K562 (cell line): Measurements from ENCODE around the gene PTPN1. TPM values are rescaled to one million over a fixed set of nuclear protein-coding genes. Genes with fewer than 3 reads are reported as not detected.

ENCODE experiments used
- ATAC-seq: fragments of 200-7000 bp; cut with Tn5 transposase; 3 replicates; pipeline ENCODE4 v1.9.1; 2020; ENCODE audit warnings: moderate library complexity
- BruUV-seq: library from RNA; stranded (reverse); fragments of 400-500 nt; replicated peaks from 2 replicates; lab custom pipeline; 2021; lab: Mats Ljungman, UMichigan
- CTCF ChIA-PET: fragments of 300-600 bp; formaldehyde crosslinking; extraction: SDS; loops from one replicate; lab custom pipeline; 2021; ENCODE audit warnings: low intra/inter-chr PET ratio; lab: Yijun Ruan, JAX
- POLR2A ChIA-PET: fragments of 300-600, 350-650 bp; sonication (Branson Sonifier 250); formaldehyde crosslinking; extraction: SDS; loops from one replicate; lab custom pipeline; 2021; ENCODE audit warnings: antibody characterized with exemption, inconsistent platforms; lab: Yijun Ruan, JAX
- DNase-seq, 4 experiments: peaks; one replicate each; pipeline versions ENCODE4 v3.0.0 to v3.0.0-alpha.2; 2011 to 2018; ENCODE audit warnings: low spot score in 3 of 4, mixed read lengths in 3 of 4; ENCODE audit errors: extremely low read depth in 1 of 4
- FAIRE-seq: peaks from 2 replicates; lab custom pipeline; 2011; peaks lifted over from hg19 to GRCh38; lab: Jason Lieb, UNC
- H2AFZ ChIP-seq: 2 replicates; pipeline ENCODE4 v1.6.0; 2011; ENCODE audit warnings: low read depth, low read length, control low read depth, inconsistent platforms
- H3K27ac ChIP-seq: fragments of 200-600 bp; 3 replicates; pipeline ENCODE4 v1.8.0; 2011; ENCODE audit warnings: low read depth, mild to moderate bottlenecking, control low read depth, inconsistent platforms, low read length, moderate library complexity, mixed read lengths; ENCODE audit errors: extremely low read depth
- H3K27me3 ChIP-seq, 2 experiments: fragments of 300-600 bp in 1 of 2; 2 replicates in 1 of 2; 3 replicates in 1 of 2; pipeline versions ENCODE4 v1.6.0 to v1.8.0; 2011; ENCODE audit warnings: inconsistent platforms in 2 of 2, low read length in 2 of 2, mild to moderate bottlenecking in 1 of 2, mixed read lengths in 1 of 2, moderate library complexity in 1 of 2; ENCODE audit not compliant: control insufficient read depth in 2 of 2, insufficient read depth in 2 of 2
- H3K36me3 ChIP-seq: fragments of 300-600 bp; 3 replicates; pipeline ENCODE4 v1.8.0; 2011; ENCODE audit warnings: mild to moderate bottlenecking, low read length, inconsistent platforms; ENCODE audit not compliant: control insufficient read depth, insufficient read depth
- H3K4me1 ChIP-seq, 2 experiments: fragments of 200-600 bp in 1 of 2; replicated peaks in 1 of 2; 2 replicates in 1 of 2; 3 replicates in 1 of 2; pipeline versions ENCODE4 v1.5.1 to v1.8.0; 2011; ENCODE audit warnings: inconsistent platforms in 2 of 2, low read length in 2 of 2, mild to moderate bottlenecking in 1 of 2, mixed read lengths in 1 of 2, moderate library complexity in 1 of 2; ENCODE audit not compliant: control insufficient read depth in 2 of 2, insufficient read depth in 2 of 2
- H3K4me2 ChIP-seq: 2 replicates; pipeline ENCODE4 v1.6.1; 2011; ENCODE audit warnings: low read length, control low read depth, inconsistent platforms, mixed read lengths; ENCODE audit not compliant: insufficient read depth
- H3K4me3 ChIP-seq: fragments of 200-600 bp; sonication (generic), shearing (Covaris generic); 2 replicates; pipeline ENCODE4 v1.5.1; 2016; ENCODE audit warnings: control low read depth, inconsistent platforms
- H3K79me2 ChIP-seq: fragments of 200-600 bp; 3 replicates; pipeline ENCODE4 v1.8.0; 2011; ENCODE audit warnings: low read length, inconsistent platforms; ENCODE audit not compliant: control insufficient read depth, insufficient read depth
- H3K9ac ChIP-seq, 2 experiments: 2 replicates each; pipeline versions ENCODE4 v1.6.0 to v1.6.1; 2011; ENCODE audit warnings: low read depth in 2 of 2, low read length in 2 of 2, control low read depth in 1 of 2, inconsistent platforms in 1 of 2, mild to moderate bottlenecking in 1 of 2, mixed read lengths in 1 of 2; ENCODE audit not compliant: insufficient read depth in 1 of 2
- H3K9me1 ChIP-seq: one replicate; pipeline ENCODE4 v1.6.0; 2011; ENCODE audit warnings: inconsistent platforms, mild to moderate bottlenecking, low read length, moderate library complexity; ENCODE audit not compliant: control insufficient read depth, insufficient read depth
- H3K9me3 ChIP-seq: replicated peaks from 2 replicates; pipeline ENCODE4 v1.5.1; 2011; ENCODE audit warnings: low read depth, low read length, inconsistent platforms; ENCODE audit not compliant: control insufficient read depth, insufficient read depth
- H4K20me1 ChIP-seq: replicated peaks from 2 replicates; pipeline ENCODE4 v1.6.1; 2011; ENCODE audit warnings: low read length, inconsistent platforms, mixed read lengths; ENCODE audit not compliant: control insufficient read depth, insufficient read depth
- CBX1 ChIP-seq: sonication (generic); IDR thresholded peaks from 2 replicates; pipeline ENCODE4 v1.6.1; 2016; ENCODE audit warnings: antibody characterized with exemption, low read depth, mild to moderate bottlenecking
- DLX4 ChIP-seq: fragments of 250-450 bp; sonication (Bioruptor Pico); IDR thresholded peaks from 2 replicates; pipeline ENCODE4 v1.6.1; 2021; ENCODE audit warnings: mild to moderate bottlenecking
- FOSL1 ChIP-seq: fragments of 200-800 bp; sonication (Bioruptor generic); conservative IDR thresholded peaks from 2 replicates; pipeline ENCODE4 v1.6.1; 2016; ENCODE audit warnings: missing genetic modification characterization, missing compliant biosample characterization
- FOXJ2 ChIP-seq: fragments of 200-800 bp; sonication (Bioruptor generic); IDR thresholded peaks from 2 replicates; pipeline ENCODE4 v1.6.1; 2016; ENCODE audit warnings: missing genetic modification characterization, missing compliant biosample characterization
- FOXM1 ChIP-seq, 2 experiments: fragments of 450-650 bp in 1 of 2; sonication (generic) in 1 of 2; formaldehyde crosslinking in 1 of 2; IDR thresholded peaks; 2 replicates each; pipeline versions ENCODE4 v1.6.1 to v1.9.0; 2017 to 2022; ENCODE audit warnings: low read depth in 2 of 2, mild to moderate bottlenecking in 2 of 2, missing genetic modification reagents in 1 of 2, moderate library complexity in 1 of 2
- FOXP4 ChIP-seq: sonication (generic); formaldehyde crosslinking; IDR thresholded peaks from 2 replicates; pipeline ENCODE4 v1.8.0; 2022; ENCODE audit warnings: mild to moderate bottlenecking, missing genetic modification reagents, borderline replicate concordance
- GTF2B ChIP-seq: IDR thresholded peaks from 2 replicates; pipeline ENCODE4 v1.6.1; 2011; ENCODE audit not compliant: insufficient read length; ENCODE audit errors: extremely low read depth
- MCM5 ChIP-seq: fragments of 450-650 bp; IDR thresholded peaks from 2 replicates; pipeline ENCODE4 v1.6.1; 2016; ENCODE audit warnings: low read depth
- NBN ChIP-seq: fragments of 450-650 bp; IDR thresholded peaks from 2 replicates; pipeline ENCODE4 v1.6.1; 2016; ENCODE audit warnings: low read depth, mild to moderate bottlenecking
- TEAD4 ChIP-seq, 2 experiments: sonication (generic) in 1 of 2; formaldehyde crosslinking in 1 of 2; IDR thresholded peaks; 2 replicates each; pipeline versions ENCODE4 v1.6.1 to v1.8.0; 2012 to 2022; ENCODE audit warnings: borderline replicate concordance in 1 of 2, inconsistent platforms in 1 of 2, low read length in 1 of 2, mild to moderate bottlenecking in 1 of 2, missing genetic modification reagents in 1 of 2
- TGIF2 ChIP-seq: sonication (generic); formaldehyde crosslinking; IDR thresholded peaks from 2 replicates; pipeline ENCODE4 v1.8.1; 2022; ENCODE audit warnings: mild to moderate bottlenecking, missing genetic modification reagents, moderate library complexity
- ZNF395 ChIP-seq: fragments of 200-800 bp; sonication (Bioruptor generic); IDR thresholded peaks from 2 replicates; pipeline ENCODE4 v1.6.1; 2017; ENCODE audit warnings: missing genetic modification characterization, missing compliant biosample characterization
- WGBS: fragments of 100-300 bp; shearing (Covaris generic); methylation state at CpG from one replicate; pipeline ENCODE4 v1.1.6; 2016; ENCODE audit warnings: low coverage, mixed read lengths; ENCODE audit not compliant: insufficient coverage; ENCODE audit errors: missing lambda C conversion rate; 5-methylcytosine and 5-hydroxymethylcytosine counted together
- in situ Hi-C: fragments of 300-500 bp; cut with MboI; formaldehyde crosslinking; loops from 4 replicates; pipeline ENCODE4 v1.15.0; 2018; ENCODE audit warnings: inconsistent platforms, mixed read lengths
- intact Hi-C: fragments of 100-400 bp; cut with micrococcal nuclease; formaldehyde crosslinking; loops from 2 replicates; pipeline ENCODE4 v1.14.2; 2022
- polyA plus RNA-seq, 8 experiments: library from polyadenylated mRNA; depleted of rRNA in 4 of 8; stranded (reverse) in 5 of 8; unstranded in 3 of 8; fragments of >200 nt; fragmentation: Nextera tagmentation in 2 of 8; fragmentation: Illumina TruSeq in 1 of 8; extraction: Ambion mirVana in 2 of 8; extraction: Trizol in 1 of 8; gene quantifications; 2 replicates each; pipeline versions ENCODE4 v1.2.1 to v1.2.3, GENCODE V29; 2011 to 2014; ENCODE audit warnings: inconsistent platforms in 1 of 8, missing spikeins in 1 of 8
- total RNA-seq, 7 experiments: library from RNA; depleted of rRNA in 6 of 7; stranded (reverse); fragments of >200 nt in 6 of 7; fragmentation: Illumina TruSeq in 2 of 7; extraction: Trizol in 2 of 7; gene quantifications; 2 replicates each; pipeline versions ENCODE4 v1.2.1 to v1.2.3, GENCODE V29; 2011 to 2021; ENCODE audit warnings: low replicate concordance in 1 of 7
- TF ChIP-seq, protein P1 (sequence below): IDR thresholded peaks from 2 replicates; pipeline ENCODE4 v1.6.1; 2011; ENCODE audit warnings: borderline replicate concordance, low read depth, mild to moderate bottlenecking, moderate library complexity, low read length; ENCODE audit not compliant: insufficient read depth, poor library complexity, severe bottlenecking

The PTPN1 gene
- total and polyA plus RNA-seq, 9 of the 15 experiments (the other 6 are each of a cell fraction or from before 2014, with no cell fraction given), result 11.0 to 85.3 (median 54.0) TPM

DNA sequence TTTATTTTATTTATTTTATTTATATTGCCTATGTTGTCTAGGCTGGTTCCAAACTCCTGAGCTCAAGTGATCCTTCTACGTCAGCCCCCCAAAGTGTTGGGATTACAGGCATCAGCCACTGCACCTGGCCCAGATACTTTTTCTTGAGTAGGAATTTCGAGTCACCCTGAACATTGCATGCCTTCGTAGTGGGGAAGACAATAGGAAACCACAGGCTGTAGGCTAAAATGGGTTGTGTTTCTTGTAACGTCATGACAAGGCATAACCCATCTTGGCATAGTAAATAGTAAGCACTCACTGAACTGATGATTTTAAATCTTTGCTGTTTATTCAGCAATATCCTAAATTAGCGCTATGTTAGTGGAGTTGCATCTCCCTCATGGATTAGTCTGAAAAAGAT lies 34.9 kb downstream of the PTPN1 start:
- Histone ChIP-seq H3K4me3 (no peak overlapping the region), H3K9me1 (peaks cover 6% of the 10 kb centered on the region), H3K9ac (no peak overlapping the region), H4K20me1 (peaks cover 23% of the 10 kb centered on the region), H3K36me3 (peaks cover 47% of the 10 kb centered on the region; the same call in 1 of the 3 replicates), H2AFZ (no peak overlapping the region), H3K27me3 (no peaks in the 10 kb centered on the region), H3K79me2 (peaks cover 94% of the 10 kb centered on the region), H3K27ac (no peak overlapping the region), H3K9me3 (no peaks in the 10 kb centered on the region), H3K4me1 (peaks cover 5 to 23% of the 10 kb centered on the region in 2 experiments; a peak in 4 of 5 replicates), H3K4me2 (no peak overlapping the region)
- no peak for FAIRE-seq
- WGBS, result 84% methylated on average over 5 of the region's 5 CpGs
- POLR2A ChIA-PET, result interaction anchor here (0.6 to 1.0 kb wide), 2 partner anchors 25 to 28 kb away, joined by 3 read pairs; no protein-coding TSS in a partner anchor
- intact Hi-C loops, result no loop called here
- CTCF ChIA-PET, result no interaction called here
- no TSS peak for BruUV-seq
- no peak for DNase-seq
- in situ Hi-C loops, result no loop called here
- ATAC-seq, result no peak
- TF ChIP-seq TEAD4 (IDR thresholded peaks at IDR 0.05; ENCODE audit: low read length) (no peak), TEAD4 (CRISPR knock-in tag; IDR thresholded peaks at IDR 0.05; ENCODE audit: borderline replicate concordance) (no peak), FOXM1 (IDR thresholded peaks at IDR 0.05; ENCODE audit: low read depth) (no peak), FOXM1 (CRISPR knock-in tag; IDR thresholded peaks at IDR 0.05; ENCODE audit: low read depth) (no peak), TGIF2 (CRISPR knock-in tag) (no peak), MCM5 (no peak), FOXJ2 (tag) (no peak), ZNF395 (CRISPR knock-in tag) (no peak), FOXP4 (CRISPR knock-in tag) (no peak), CBX1 (no peak), FOSL1 (tag) (no peak), NBN (no peak), GTF2B (no peak), DLX4 (CRISPR knock-in tag) (no peak)
- TF ChIP-seq, protein P1, sequence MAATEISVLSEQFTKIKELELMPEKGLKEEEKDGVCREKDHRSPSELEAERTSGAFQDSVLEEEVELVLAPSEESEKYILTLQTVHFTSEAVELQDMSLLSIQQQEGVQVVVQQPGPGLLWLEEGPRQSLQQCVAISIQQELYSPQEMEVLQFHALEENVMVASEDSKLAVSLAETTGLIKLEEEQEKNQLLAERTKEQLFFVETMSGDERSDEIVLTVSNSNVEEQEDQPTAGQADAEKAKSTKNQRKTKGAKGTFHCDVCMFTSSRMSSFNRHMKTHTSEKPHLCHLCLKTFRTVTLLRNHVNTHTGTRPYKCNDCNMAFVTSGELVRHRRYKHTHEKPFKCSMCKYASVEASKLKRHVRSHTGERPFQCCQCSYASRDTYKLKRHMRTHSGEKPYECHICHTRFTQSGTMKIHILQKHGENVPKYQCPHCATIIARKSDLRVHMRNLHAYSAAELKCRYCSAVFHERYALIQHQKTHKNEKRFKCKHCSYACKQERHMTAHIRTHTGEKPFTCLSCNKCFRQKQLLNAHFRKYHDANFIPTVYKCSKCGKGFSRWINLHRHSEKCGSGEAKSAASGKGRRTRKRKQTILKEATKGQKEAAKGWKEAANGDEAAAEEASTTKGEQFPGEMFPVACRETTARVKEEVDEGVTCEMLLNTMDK, result no peak
